ENCODE data around the gene SLC25A51. TPM values are rescaled to one million over a fixed set of nuclear protein-coding genes. Genes with fewer than 3 reads are reported as not detected.

The SLC25A51 gene
- total RNA-seq, 1 donor from 2014 or later, result 52.5 TPM

- Mint-ChIP-seq H3K36me3 (ENCODE audit: low read depth) (peaks cover 8% of the 10 kb centered on the region), H3K27ac (ENCODE audit: unreplicated experiment) (no peak overlapping the region), H3K4me3 (ENCODE audit: unreplicated experiment) (no peak overlapping the region), H3K27me3 (ENCODE audit: low read depth) (no peaks in the 10 kb centered on the region), H3K9me3 (ENCODE audit: low read depth) (no peaks in the 10 kb centered on the region), H3K4me1 (ENCODE audit: low read depth) (peaks cover 12% of the 10 kb centered on the region)
- TF ChIP-seq, protein P1, sequence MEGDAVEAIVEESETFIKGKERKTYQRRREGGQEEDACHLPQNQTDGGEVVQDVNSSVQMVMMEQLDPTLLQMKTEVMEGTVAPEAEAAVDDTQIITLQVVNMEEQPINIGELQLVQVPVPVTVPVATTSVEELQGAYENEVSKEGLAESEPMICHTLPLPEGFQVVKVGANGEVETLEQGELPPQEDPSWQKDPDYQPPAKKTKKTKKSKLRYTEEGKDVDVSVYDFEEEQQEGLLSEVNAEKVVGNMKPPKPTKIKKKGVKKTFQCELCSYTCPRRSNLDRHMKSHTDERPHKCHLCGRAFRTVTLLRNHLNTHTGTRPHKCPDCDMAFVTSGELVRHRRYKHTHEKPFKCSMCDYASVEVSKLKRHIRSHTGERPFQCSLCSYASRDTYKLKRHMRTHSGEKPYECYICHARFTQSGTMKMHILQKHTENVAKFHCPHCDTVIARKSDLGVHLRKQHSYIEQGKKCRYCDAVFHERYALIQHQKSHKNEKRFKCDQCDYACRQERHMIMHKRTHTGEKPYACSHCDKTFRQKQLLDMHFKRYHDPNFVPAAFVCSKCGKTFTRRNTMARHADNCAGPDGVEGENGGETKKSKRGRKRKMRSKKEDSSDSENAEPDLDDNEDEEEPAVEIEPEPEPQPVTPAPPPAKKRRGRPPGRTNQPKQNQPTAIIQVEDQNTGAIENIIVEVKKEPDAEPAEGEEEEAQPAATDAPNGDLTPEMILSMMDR (IDR thresholded peaks at IDR 0.05), result no peak
- DNase-seq (ENCODE audit: low spot score), result no peak
These were observed 12.8 kb upstream of the SLC25A51 start for GRCh38 chr9:37916471-37917312.

DNA sequence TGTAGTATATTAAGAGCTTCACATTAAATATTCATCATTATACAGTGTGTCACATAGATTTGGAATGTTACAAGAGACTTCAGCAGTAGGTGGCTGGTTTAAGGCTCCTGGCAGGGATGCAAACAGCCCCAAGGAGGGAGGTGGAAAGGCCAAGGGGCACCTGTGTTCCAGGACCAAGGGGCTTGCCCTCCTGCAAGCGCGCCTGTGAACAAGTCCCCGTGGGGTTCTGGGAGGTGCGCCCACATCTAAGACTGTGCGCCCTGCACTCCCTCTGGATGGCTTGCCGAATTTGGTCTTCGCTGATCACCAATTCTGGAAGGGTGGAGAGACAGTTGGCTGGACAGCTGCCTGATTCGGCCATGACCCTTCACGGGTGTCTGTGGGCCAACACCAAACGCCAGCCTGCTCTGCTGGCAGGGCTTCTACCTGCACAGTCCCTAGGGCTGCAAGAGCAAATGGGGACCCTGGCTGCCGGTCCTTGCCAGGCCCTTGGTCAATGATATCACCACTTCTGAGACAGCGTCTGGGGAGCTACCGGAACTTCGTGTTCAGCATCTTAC is 12.1 kb upstream of the SLC25A51 start:
- H3K9me3 Mint-ChIP-seq (ENCODE audit: low read depth), result no peaks in the 10 kb centered on the region
- H3K27me3 Mint-ChIP-seq (ENCODE audit: low read depth), result no peaks in the 10 kb centered on the region
- peaks cover 6% of the 10 kb centered on the region for H3K36me3 Mint-ChIP-seq (ENCODE audit: low read depth)
- H3K4me3 Mint-ChIP-seq (ENCODE audit: unreplicated experiment), result no peak overlapping the region
- DNase-seq (ENCODE audit: low spot score), result no peak
- TF ChIP-seq, protein P1 (IDR thresholded peaks at IDR 0.05), result no peak
- peaks cover 12% of the 10 kb centered on the region for H3K4me1 Mint-ChIP-seq (ENCODE audit: low read depth)
- H3K27ac Mint-ChIP-seq (ENCODE audit: unreplicated experiment), result no peak overlapping the region

GRCh38 chr9:37914701-37915358 is 10.9 kb upstream of the SLC25A51 start:
- no peak overlapping the region for H3K4me3 Mint-ChIP-seq (ENCODE audit: unreplicated experiment)
- no peak overlapping the region for H3K27ac Mint-ChIP-seq (ENCODE audit: unreplicated experiment)
- H3K4me1 Mint-ChIP-seq (ENCODE audit: low read depth), result peaks cover 12% of the 10 kb centered on the region
- H3K27me3 Mint-ChIP-seq (ENCODE audit: low read depth), result no peaks in the 10 kb centered on the region
- DNase-seq (ENCODE audit: low spot score), result no peak
- H3K36me3 Mint-ChIP-seq (ENCODE audit: low read depth), result peaks cover 4% of the 10 kb centered on the region
- H3K9me3 Mint-ChIP-seq (ENCODE audit: low read depth), result no peaks in the 10 kb centered on the region
- TF ChIP-seq, protein P1 (IDR thresholded peaks at IDR 0.05), result no peak

GRCh38 chr9:37914154-37914551 is 10.2 kb upstream of the SLC25A51 start:
- H3K27ac Mint-ChIP-seq (ENCODE audit: unreplicated experiment), result no peak overlapping the region
- H3K27me3 Mint-ChIP-seq (ENCODE audit: low read depth), result no peaks in the 10 kb centered on the region
- TF ChIP-seq, protein P1 (IDR thresholded peaks at IDR 0.05), result no peak
- peaks cover 4% of the 10 kb centered on the region for H3K36me3 Mint-ChIP-seq (ENCODE audit: low read depth)
- no peak for DNase-seq (ENCODE audit: low spot score)
- H3K4me3 Mint-ChIP-seq (ENCODE audit: unreplicated experiment), result no peak overlapping the region
- H3K4me1 Mint-ChIP-seq (ENCODE audit: low read depth), result peaks cover 12% of the 10 kb centered on the region
- H3K9me3 Mint-ChIP-seq (ENCODE audit: low read depth), result no peaks in the 10 kb centered on the region

- Mint-ChIP-seq H3K27ac (ENCODE audit: unreplicated experiment) (no peak overlapping the region), H3K9me3 (ENCODE audit: low read depth) (no peaks in the 10 kb centered on the region), H3K4me1 (ENCODE audit: low read depth) (peaks cover 12% of the 10 kb centered on the region), H3K27me3 (ENCODE audit: low read depth) (no peaks in the 10 kb centered on the region), H3K4me3 (ENCODE audit: unreplicated experiment) (no peak overlapping the region), H3K36me3 (ENCODE audit: low read depth) (peaks cover 4% of the 10 kb centered on the region)
- TF ChIP-seq, protein P1 (IDR thresholded peaks at IDR 0.05), result peak; percentile 98
- DNase-seq (ENCODE audit: low spot score), result no peak
These were observed 9.7 kb upstream of the SLC25A51 start for GRCh38 chr9:37913480-37914153.
